ENCODE measurements around the gene PCDHGC4. TPM values are rescaled to one million over a fixed set of nuclear protein-coding genes. Genes with fewer than 3 reads are reported as not detected.

Gene PCDHGC4
- total and polyA plus RNA-seq, 7 donors = 0.06 to 1.2 (median 0.36) TPM; not detected in 1

DNA sequence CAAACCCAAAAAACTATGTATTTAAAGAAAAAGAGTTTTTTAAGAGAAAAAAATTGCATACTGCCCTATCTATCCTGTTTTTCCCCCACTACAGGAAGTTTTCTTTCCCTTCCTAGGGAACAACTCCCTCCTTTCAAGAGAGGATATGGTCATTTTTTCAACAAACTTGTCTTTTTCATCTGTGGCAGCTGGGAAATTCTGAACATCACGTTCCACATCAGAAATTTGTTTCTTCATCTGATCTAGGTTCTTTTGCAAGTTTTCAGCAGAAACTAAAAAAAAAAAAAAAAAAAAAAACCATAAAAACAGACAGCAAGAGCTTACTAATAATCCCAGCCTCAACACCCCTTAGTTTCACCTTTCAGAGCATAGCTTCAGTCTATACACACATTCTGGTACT lies 42.6 kb downstream of the PCDHGC4 start:
- DNase-seq (no peak), ATAC-seq (no peak)
- no peaks in the 10 kb centered on the region for H3K27me3 ChIP-seq (ENCODE audit: insufficient read depth in 3 of 3, low read length in 2 of 3)
- no peak overlapping the region for H3K4me3 ChIP-seq
- peaks cover 5 to 84% of the 10 kb centered on the region in 2 donors for H3K36me3 ChIP-seq (ENCODE audit: insufficient read depth in 1 of 2, low read depth in 1 of 2)
- no peaks in the 10 kb centered on the region for H3K9me3 ChIP-seq
- peak overlapping the region; percentile 77 for H3K27ac ChIP-seq
- TF ChIP-seq, protein P1, sequence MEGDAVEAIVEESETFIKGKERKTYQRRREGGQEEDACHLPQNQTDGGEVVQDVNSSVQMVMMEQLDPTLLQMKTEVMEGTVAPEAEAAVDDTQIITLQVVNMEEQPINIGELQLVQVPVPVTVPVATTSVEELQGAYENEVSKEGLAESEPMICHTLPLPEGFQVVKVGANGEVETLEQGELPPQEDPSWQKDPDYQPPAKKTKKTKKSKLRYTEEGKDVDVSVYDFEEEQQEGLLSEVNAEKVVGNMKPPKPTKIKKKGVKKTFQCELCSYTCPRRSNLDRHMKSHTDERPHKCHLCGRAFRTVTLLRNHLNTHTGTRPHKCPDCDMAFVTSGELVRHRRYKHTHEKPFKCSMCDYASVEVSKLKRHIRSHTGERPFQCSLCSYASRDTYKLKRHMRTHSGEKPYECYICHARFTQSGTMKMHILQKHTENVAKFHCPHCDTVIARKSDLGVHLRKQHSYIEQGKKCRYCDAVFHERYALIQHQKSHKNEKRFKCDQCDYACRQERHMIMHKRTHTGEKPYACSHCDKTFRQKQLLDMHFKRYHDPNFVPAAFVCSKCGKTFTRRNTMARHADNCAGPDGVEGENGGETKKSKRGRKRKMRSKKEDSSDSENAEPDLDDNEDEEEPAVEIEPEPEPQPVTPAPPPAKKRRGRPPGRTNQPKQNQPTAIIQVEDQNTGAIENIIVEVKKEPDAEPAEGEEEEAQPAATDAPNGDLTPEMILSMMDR (IDR thresholded peaks at IDR 0.05) = no peak
- 17 to 43% (median 35%) methylated on average over 1 of the region's 1 CpG for WGBS, 3 donors
- peaks cover 40% of the 10 kb centered on the region for H3K4me1 ChIP-seq
- intact Hi-C loops (cut with DNase I) = no loop called here

DNA sequence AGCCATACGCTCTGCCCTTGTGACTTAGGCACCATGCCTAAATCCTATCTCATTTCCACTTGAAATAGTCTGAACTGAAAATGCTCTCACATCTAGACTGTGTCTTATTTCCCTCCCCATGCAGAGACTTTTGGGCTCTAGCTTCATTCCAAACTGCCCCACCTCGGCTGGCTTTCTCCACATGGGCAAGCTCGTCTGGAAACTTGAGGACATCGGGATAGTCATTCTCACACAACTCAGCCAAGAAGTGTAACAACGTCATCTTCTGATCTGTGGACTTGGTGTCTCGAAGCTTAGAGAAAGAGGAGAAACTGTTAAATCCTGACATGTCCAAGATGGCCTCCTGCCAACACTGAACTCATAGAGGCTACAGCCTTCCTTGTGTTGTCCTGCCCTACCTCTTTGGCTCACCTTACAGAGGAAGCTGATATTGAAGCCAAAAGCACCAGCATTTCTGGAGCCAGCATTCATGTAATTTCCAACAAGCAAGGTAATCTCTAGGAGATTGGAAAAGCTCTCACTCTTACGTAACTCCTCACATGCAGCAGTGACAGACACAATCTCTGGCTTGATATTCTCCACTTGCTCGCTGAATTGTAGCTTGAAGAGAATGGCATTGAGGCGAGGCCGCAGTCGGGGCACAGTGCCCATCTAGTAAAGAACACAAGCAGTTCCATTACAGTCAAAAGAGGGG lies 43.6 kb downstream of the PCDHGC4 start:
- no peak overlapping the region for H3K4me3 ChIP-seq
- TF ChIP-seq, protein P1 (IDR thresholded peaks at IDR 0.05) = no peak
- 20 to 42% (median 31%) methylated on average over 11 of the region's 11 CpGs for WGBS, 3 donors
- peak overlapping the region; percentile 77 for H3K27ac ChIP-seq
- peak; percentile 15 to 35 (median 28) for ATAC-seq
- peaks cover 30% of the 10 kb centered on the region for H3K4me1 ChIP-seq
- peaks cover 5 to 84% of the 10 kb centered on the region in 2 donors for H3K36me3 ChIP-seq (ENCODE audit: insufficient read depth in 1 of 2, low read depth in 1 of 2)
- no peaks in the 10 kb centered on the region for H3K27me3 ChIP-seq (ENCODE audit: insufficient read depth in 3 of 3, low read length in 2 of 3)
- no peaks in the 10 kb centered on the region for H3K9me3 ChIP-seq
- intact Hi-C loops (cut with DNase I) = no loop called here
- DNase-seq = peak in 1 of 2 donors; percentile 52

DNA sequence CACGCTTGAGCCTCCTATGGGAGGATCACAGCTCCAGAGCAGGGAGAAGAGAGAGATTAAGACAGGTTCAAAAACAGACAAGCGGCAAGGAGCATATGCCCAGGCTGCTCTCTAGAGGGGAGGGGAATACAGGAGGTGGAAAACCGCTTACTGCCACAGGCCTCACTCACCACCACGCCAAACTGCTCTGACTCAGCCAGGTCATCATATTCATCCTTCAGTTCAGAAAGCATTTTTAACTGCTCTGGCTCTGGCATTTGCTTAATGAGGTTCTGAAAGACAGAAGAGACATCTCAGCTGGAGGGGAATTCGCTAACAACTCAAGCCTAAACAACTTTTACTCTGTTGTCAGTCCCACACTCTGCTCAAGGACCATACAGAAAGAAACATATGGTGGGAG lies 44.2 kb downstream of the PCDHGC4 start:
- peaks cover 5 to 84% of the 10 kb centered on the region in 2 donors for H3K36me3 ChIP-seq (ENCODE audit: insufficient read depth in 1 of 2, low read depth in 1 of 2)
- intact Hi-C loops (cut with DNase I) = no loop called here

DNA sequence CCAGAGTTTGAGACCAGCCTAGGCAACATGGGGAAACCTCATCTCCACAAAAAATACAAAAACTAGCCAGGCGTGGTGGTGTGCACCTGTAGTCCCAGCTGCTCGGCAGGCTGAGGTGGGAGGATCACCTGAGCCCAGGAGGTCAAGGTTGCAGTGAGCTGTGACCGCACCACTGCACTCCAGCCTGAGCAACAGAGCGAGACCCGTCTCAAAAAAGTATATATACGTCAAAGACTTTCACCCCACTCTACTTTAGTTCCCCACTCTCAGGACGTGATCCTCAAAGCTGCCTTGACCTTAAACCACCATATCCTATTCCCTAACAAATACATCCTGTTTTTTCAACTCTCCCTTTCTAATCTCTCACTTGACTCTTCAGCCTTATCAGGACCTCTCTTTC lies 45.0 kb downstream of the PCDHGC4 start:
- 93 to 95% (median 94%) methylated on average over 7 of the region's 7 CpGs for WGBS, 3 donors
- no peak for ATAC-seq
- no peak for DNase-seq
- peaks cover 17% of the 10 kb centered on the region for H3K4me1 ChIP-seq
- TF ChIP-seq, protein P1 (IDR thresholded peaks at IDR 0.05) = no peak
- H3K27me3 ChIP-seq (ENCODE audit: insufficient read depth in 3 of 3, low read length in 2 of 3) = no peaks in the 10 kb centered on the region
- H3K4me3 ChIP-seq = no peak overlapping the region
- H3K9me3 ChIP-seq = no peaks in the 10 kb centered on the region
- H3K36me3 ChIP-seq (ENCODE audit: insufficient read depth in 1 of 2, low read depth in 1 of 2) = peaks cover 8 to 89% of the 10 kb centered on the region in 2 donors
- intact Hi-C loops (cut with DNase I) = no loop called here
- peak overlapping the region; percentile 77 for H3K27ac ChIP-seq

More for the DNA sequence above, 44.2 kb downstream of the PCDHGC4 start:
- peak; percentile 58 to 59 for DNase-seq
- ATAC-seq = peak; percentile 62 to 82 (median 72)
- 52 to 75% (median 61%) methylated on average over 5 of the region's 5 CpGs for WGBS, 3 donors
- no peaks in the 10 kb centered on the region for H3K9me3 ChIP-seq
- H3K27me3 ChIP-seq (ENCODE audit: insufficient read depth in 3 of 3, low read length in 2 of 3) = no peaks in the 10 kb centered on the region
- peaks cover 24% of the 10 kb centered on the region for H3K4me1 ChIP-seq
- no peak overlapping the region for H3K4me3 ChIP-seq
- TF ChIP-seq, protein P1 (IDR thresholded peaks at IDR 0.05) = no peak
- H3K27ac ChIP-seq = peak overlapping the region; percentile 77

All from psoas muscle (tissue), 8 donors.